ENCODE measurements around the gene NKX2-1. TPM values are rescaled to one million over a fixed set of nuclear protein-coding genes. Genes with fewer than 3 reads are reported as not detected.
"Not testable (repeated sequence)": the region's sequence is repeated elsewhere in the genome, so short reads cannot be mapped to it uniquely, and the experiment has no call there.

NKX2-1 gene
- total RNA-seq, 1 experiment from 2014 or later: not detected

DNA sequence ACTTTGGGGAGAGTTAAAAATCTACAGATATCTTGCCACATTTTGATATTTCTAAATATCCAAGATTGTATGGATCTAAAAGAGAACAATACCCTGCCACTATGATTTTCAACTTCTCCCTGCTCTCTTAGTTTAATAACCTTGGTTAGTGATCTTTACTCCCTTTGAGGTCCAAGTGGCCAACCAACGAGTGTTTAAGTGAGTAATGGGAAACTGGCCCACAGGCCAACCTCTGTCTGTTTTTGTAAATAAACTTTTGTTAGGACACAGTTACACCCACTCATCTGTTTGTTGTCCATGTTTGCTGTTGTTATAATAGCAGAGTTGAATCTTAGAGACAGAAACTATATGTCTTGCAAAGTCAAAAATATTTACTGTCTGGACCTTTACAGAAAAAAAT is 30.9 kb upstream of the NKX2-1 start:
- no peak overlapping the region for H3K4me3 ChIP-seq (ENCODE audit: low read length)
- BruUV-seq (replicated peaks): no TSS peak
- peaks cover 28% of the 10 kb centered on the region for H3K27me3 ChIP-seq (ENCODE audit: low read length)
- no peaks in the 10 kb centered on the region for H4K20me1 ChIP-seq (ENCODE audit: low read length)
- intact Hi-C loops (cut with micrococcal nuclease): no loop called here
- no peak overlapping the region for H3K27ac ChIP-seq (ENCODE audit: low read length)
- DNase-seq: no peak
- no peak overlapping the region for H3K4me2 ChIP-seq (ENCODE audit: low read length)
- H3K36me3 ChIP-seq (ENCODE audit: low read depth, low read length): no peaks in the 10 kb centered on the region
- no peak overlapping the region for H2AFZ ChIP-seq (ENCODE audit: low read length)
- H3K9ac ChIP-seq (ENCODE audit: low read length): no peak overlapping the region
- CTCF ChIA-PET: no interaction called here
- no peaks in the 10 kb centered on the region for H3K79me2 ChIP-seq (ENCODE audit: low read length)
- no peaks in the 10 kb centered on the region for H3K9me3 ChIP-seq (ENCODE audit: low read length)
- no peaks in the 10 kb centered on the region for H3K4me1 ChIP-seq (ENCODE audit: insufficient read depth, low read length)
- H3K9me2 ChIP-seq (replicated peaks; ENCODE audit: low read length): no peaks in the 10 kb centered on the region
- ATAC-seq: no peak
- POLR2A ChIA-PET (ENCODE audit: unreplicated experiment): no interaction called here
- no peak for TF ChIP-seq CTCF (conservative IDR thresholded peaks at IDR 0.05; ENCODE audit: low read depth, low read length)
- H3F3A ChIP-seq (ENCODE audit: low read length, unreplicated experiment): no peaks in the 10 kb centered on the region

GRCh38 chr14:36544280-36544679 is 24.2 kb upstream of the NKX2-1 start:
- H3K36me3 ChIP-seq (ENCODE audit: low read depth, low read length); BruUV-seq (replicated peaks): not testable (repeated sequence)

GRCh38 chr14:36538051-36538450 is 18.0 kb upstream of the NKX2-1 start:
- ChIA-PET CTCF (interaction anchor here (0.7 kb wide), 1 partner anchor 123 kb away, joined by 3 read pairs; the partner anchor contains the start of gene PAX9), POLR2A (ENCODE audit: unreplicated experiment) (no interaction called here)
- DNase-seq: no peak

More at GRCh38 chr14:36544280-36544679, 24.2 kb upstream of the NKX2-1 start:
- H3K9me3 ChIP-seq (ENCODE audit: low read length); H3K4me1 ChIP-seq (ENCODE audit: insufficient read depth, low read length); ATAC-seq; H3F3A ChIP-seq (ENCODE audit: low read length, unreplicated experiment); H3K4me3 ChIP-seq (ENCODE audit: low read length); H3K9me2 ChIP-seq (replicated peaks; ENCODE audit: low read length); H3K9ac ChIP-seq (ENCODE audit: low read length); intact Hi-C loops (cut with micrococcal nuclease); H2AFZ ChIP-seq (ENCODE audit: low read length); H3K79me2 ChIP-seq (ENCODE audit: low read length); H3K4me2 ChIP-seq (ENCODE audit: low read length); DNase-seq; H4K20me1 ChIP-seq (ENCODE audit: low read length); H3K27ac ChIP-seq (ENCODE audit: low read length); CTCF ChIA-PET: not testable (repeated sequence)
- POLR2A ChIA-PET (ENCODE audit: unreplicated experiment): interaction anchor here (0.6 kb wide), 1 partner anchor 548 kb away, joined by 3 read pairs; no protein-coding TSS in a partner anchor
- peaks cover 66% of the 10 kb centered on the region for H3K27me3 ChIP-seq (ENCODE audit: low read length)

More at GRCh38 chr14:36538051-36538450, 18.0 kb upstream of the NKX2-1 start:
- H3K27me3 ChIP-seq (ENCODE audit: low read length): peaks cover 66% of the 10 kb centered on the region
- H3K9me3 ChIP-seq (ENCODE audit: low read length): no peaks in the 10 kb centered on the region
- H3K4me1 ChIP-seq (ENCODE audit: insufficient read depth, low read length): no peaks in the 10 kb centered on the region
- TF ChIP-seq EZH2 (IDR thresholded peaks at IDR 0.05; ENCODE audit: low read length, unreplicated experiment) (no peak), EZH2phosphoT487 (IDR thresholded peaks at IDR 0.05; ENCODE audit: borderline replicate concordance, low read length) (no peak), CTCF (conservative IDR thresholded peaks at IDR 0.05; ENCODE audit: low read depth, low read length) (no peak)
- no peaks in the 10 kb centered on the region for H3K79me2 ChIP-seq (ENCODE audit: low read length)
- H3K36me3 ChIP-seq (ENCODE audit: low read depth, low read length): no peaks in the 10 kb centered on the region
- no peak overlapping the region for H3K27ac ChIP-seq (ENCODE audit: low read length)
- H3K4me2 ChIP-seq (ENCODE audit: low read length): no peak overlapping the region
- no peaks in the 10 kb centered on the region for H3F3A ChIP-seq (ENCODE audit: low read length, unreplicated experiment)
- H3K4me3 ChIP-seq (ENCODE audit: low read length): no peak overlapping the region
- no peak overlapping the region for H2AFZ ChIP-seq (ENCODE audit: low read length)
- ATAC-seq: no peak
- intact Hi-C loops (cut with micrococcal nuclease): no loop called here
- no peaks in the 10 kb centered on the region for H3K9me2 ChIP-seq (replicated peaks; ENCODE audit: low read length)
- no peak overlapping the region for H3K9ac ChIP-seq (ENCODE audit: low read length)
- no TSS peak for BruUV-seq (replicated peaks)
- H4K20me1 ChIP-seq (ENCODE audit: low read length): no peaks in the 10 kb centered on the region

Measured in PC-3 (cell line).